Measurements from ENCODE around the gene DENND5B.

DNA sequence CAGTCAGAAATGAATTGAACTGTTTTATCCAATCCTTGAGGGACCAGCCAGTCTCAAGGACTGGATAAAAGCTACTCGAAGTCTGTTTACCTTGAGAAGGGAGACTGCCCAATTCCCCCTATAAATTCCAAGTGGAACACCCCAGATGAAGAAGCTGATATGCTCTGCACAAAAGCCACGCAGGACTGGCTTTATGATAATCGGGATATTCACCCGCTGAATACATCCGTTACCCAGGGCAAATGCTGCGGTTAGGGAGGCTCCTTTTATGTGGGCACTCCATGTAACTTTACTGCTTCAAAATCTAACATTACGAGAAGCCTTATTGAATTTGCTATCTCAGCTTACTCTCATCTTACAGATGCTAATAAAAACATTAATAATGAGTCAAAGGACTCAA lies 119.1 kb downstream of the DENND5B start:
- TF ChIP-seq, protein P1, sequence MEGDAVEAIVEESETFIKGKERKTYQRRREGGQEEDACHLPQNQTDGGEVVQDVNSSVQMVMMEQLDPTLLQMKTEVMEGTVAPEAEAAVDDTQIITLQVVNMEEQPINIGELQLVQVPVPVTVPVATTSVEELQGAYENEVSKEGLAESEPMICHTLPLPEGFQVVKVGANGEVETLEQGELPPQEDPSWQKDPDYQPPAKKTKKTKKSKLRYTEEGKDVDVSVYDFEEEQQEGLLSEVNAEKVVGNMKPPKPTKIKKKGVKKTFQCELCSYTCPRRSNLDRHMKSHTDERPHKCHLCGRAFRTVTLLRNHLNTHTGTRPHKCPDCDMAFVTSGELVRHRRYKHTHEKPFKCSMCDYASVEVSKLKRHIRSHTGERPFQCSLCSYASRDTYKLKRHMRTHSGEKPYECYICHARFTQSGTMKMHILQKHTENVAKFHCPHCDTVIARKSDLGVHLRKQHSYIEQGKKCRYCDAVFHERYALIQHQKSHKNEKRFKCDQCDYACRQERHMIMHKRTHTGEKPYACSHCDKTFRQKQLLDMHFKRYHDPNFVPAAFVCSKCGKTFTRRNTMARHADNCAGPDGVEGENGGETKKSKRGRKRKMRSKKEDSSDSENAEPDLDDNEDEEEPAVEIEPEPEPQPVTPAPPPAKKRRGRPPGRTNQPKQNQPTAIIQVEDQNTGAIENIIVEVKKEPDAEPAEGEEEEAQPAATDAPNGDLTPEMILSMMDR (IDR thresholded peaks at IDR 0.05) = no peak
- TF ChIP-seq, protein P2, sequence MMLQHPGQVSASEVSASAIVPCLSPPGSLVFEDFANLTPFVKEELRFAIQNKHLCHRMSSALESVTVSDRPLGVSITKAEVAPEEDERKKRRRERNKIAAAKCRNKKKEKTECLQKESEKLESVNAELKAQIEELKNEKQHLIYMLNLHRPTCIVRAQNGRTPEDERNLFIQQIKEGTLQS (CRISPR knock-in tag; conservative IDR thresholded peaks at IDR 0.05) = no peak
- TF ChIP-seq, protein P3, sequence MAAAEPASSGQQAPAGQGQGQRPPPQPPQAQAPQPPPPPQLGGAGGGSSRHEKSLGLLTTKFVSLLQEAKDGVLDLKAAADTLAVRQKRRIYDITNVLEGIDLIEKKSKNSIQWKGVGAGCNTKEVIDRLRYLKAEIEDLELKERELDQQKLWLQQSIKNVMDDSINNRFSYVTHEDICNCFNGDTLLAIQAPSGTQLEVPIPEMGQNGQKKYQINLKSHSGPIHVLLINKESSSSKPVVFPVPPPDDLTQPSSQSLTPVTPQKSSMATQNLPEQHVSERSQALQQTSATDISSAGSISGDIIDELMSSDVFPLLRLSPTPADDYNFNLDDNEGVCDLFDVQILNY (CRISPR knock-in tag; IDR thresholded peaks at IDR 0.05) = no peak
- TF ChIP-seq HMGA2 (CRISPR knock-in tag; IDR thresholded peaks at IDR 0.05) = no peak
- TF ChIP-seq GTF2I (CRISPR knock-in tag; conservative IDR thresholded peaks at IDR 0.05) = no peak
- no peak for TF ChIP-seq CBFB (CRISPR knock-in tag; IDR thresholded peaks at IDR 0.05; ENCODE audit: low read depth)
- TF ChIP-seq, protein P4, sequence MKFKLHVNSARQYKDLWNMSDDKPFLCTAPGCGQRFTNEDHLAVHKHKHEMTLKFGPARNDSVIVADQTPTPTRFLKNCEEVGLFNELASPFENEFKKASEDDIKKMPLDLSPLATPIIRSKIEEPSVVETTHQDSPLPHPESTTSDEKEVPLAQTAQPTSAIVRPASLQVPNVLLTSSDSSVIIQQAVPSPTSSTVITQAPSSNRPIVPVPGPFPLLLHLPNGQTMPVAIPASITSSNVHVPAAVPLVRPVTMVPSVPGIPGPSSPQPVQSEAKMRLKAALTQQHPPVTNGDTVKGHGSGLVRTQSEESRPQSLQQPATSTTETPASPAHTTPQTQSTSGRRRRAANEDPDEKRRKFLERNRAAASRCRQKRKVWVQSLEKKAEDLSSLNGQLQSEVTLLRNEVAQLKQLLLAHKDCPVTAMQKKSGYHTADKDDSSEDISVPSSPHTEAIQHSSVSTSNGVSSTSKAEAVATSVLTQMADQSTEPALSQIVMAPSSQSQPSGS (CRISPR knock-in tag; IDR thresholded peaks at IDR 0.05; ENCODE audit: borderline replicate concordance, low read depth) = no peak
- no peak for TF ChIP-seq RELA (CRISPR knock-in tag; IDR thresholded peaks at IDR 0.05; ENCODE audit: borderline replicate concordance)
- TF ChIP-seq, protein P5, sequence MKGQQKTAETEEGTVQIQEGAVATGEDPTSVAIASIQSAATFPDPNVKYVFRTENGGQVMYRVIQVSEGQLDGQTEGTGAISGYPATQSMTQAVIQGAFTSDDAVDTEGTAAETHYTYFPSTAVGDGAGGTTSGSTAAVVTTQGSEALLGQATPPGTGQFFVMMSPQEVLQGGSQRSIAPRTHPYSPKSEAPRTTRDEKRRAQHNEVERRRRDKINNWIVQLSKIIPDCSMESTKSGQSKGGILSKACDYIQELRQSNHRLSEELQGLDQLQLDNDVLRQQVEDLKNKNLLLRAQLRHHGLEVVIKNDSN (CRISPR knock-in tag; IDR thresholded peaks at IDR 0.05) = no peak
